ENCODE results near the gene HADHB.

Gene HADHB

GRCh38 chr2:26238311-26238958 is 6.3 kb upstream of the HADHB start:
- Histone ChIP-seq H3K36me3 (ENCODE audit: control insufficient read depth, low read length) (peaks cover 62% of the 10 kb centered on the region), H3K4me3 (ENCODE audit: low read length) (no peak overlapping the region), H3F3A (ENCODE audit: control insufficient read depth, insufficient read depth) (0 out of 2 replicates have a peak, but pooled peaks cover 3% of the 10 kb centered on the region), H4K20me1 (ENCODE audit: control insufficient read depth, insufficient read depth, low read depth, low read length) (no peaks in the 10 kb centered on the region; the same call in 1 of the 2 replicates), H3K9me3 (ENCODE audit: control insufficient read depth, insufficient read depth, low read length) (no peaks in the 10 kb centered on the region), H3K27me3 (ENCODE audit: control insufficient read depth, low read length) (no peaks in the 10 kb centered on the region), H3K27ac (ENCODE audit: low read depth, low read length) (no peak overlapping the region), H3K79me2 (ENCODE audit: control insufficient read depth, low read length) (peaks cover 45% of the 10 kb centered on the region), H3K9me2 (replicated peaks; ENCODE audit: control insufficient read depth, low read length) (no peaks in the 10 kb centered on the region), H3K4me1 (ENCODE audit: control insufficient read depth, low read length) (peaks cover 27% of the 10 kb centered on the region), H3K4me2 (ENCODE audit: low read length) (no peak overlapping the region)
- TF ChIP-seq EZH2phosphoT487 (IDR thresholded peaks at IDR 0.05; ENCODE audit: borderline replicate concordance, low read length): no peak
- TF ChIP-seq CTCF (IDR thresholded peaks at IDR 0.05; ENCODE audit: low read depth, low read length, poor library complexity, severe bottlenecking): no peak

- peaks cover 35% of the 10 kb centered on the region for H3K36me3 ChIP-seq (ENCODE audit: control insufficient read depth, low read length)
- no peaks in the 10 kb centered on the region for H3K9me2 ChIP-seq (replicated peaks; ENCODE audit: control insufficient read depth, low read length)
- no peak overlapping the region for H3K27ac ChIP-seq (ENCODE audit: low read depth, low read length)
- no peaks in the 10 kb centered on the region; the same call in 1 of the 2 replicates for H4K20me1 ChIP-seq (ENCODE audit: control insufficient read depth, insufficient read depth, low read depth, low read length)
- peak overlapping the region; percentile 92 for H3K4me3 ChIP-seq (ENCODE audit: low read length)
- no peak for TF ChIP-seq EZH2phosphoT487 (IDR thresholded peaks at IDR 0.05; ENCODE audit: borderline replicate concordance, low read length)
- no peak for TF ChIP-seq CTCF (IDR thresholded peaks at IDR 0.05; ENCODE audit: low read depth, low read length, poor library complexity, severe bottlenecking)
- peak overlapping the region; percentile 88 for H3K4me2 ChIP-seq (ENCODE audit: low read length)
- H3F3A ChIP-seq (ENCODE audit: control insufficient read depth, insufficient read depth): no peaks in the 10 kb centered on the region; the same call in 1 of the 2 replicates
- no peaks in the 10 kb centered on the region for H3K27me3 ChIP-seq (ENCODE audit: control insufficient read depth, low read length)
- H3K9me3 ChIP-seq (ENCODE audit: control insufficient read depth, insufficient read depth, low read length): no peaks in the 10 kb centered on the region
- H3K4me1 ChIP-seq (ENCODE audit: control insufficient read depth, low read length): peaks cover 43% of the 10 kb centered on the region
- H3K79me2 ChIP-seq (ENCODE audit: control insufficient read depth, low read length): peaks cover 81% of the 10 kb centered on the region
Observed at GRCh38 chr2:26241928-26242436, 2.8 kb upstream of the HADHB start.

GRCh38 chr2:26243470-26244308 is 1.1 kb upstream of the HADHB start:
- Histone ChIP-seq H3K4me2 (ENCODE audit: low read length) (peak overlapping the region; percentile 88), H3K36me3 (ENCODE audit: control insufficient read depth, low read length) (peaks cover 23% of the 10 kb centered on the region), H3K27me3 (ENCODE audit: control insufficient read depth, low read length) (no peaks in the 10 kb centered on the region), H3K79me2 (ENCODE audit: control insufficient read depth, low read length) (peaks cover 96% of the 10 kb centered on the region), H3K4me3 (ENCODE audit: low read length) (peak overlapping the region; percentile 92), H3K27ac (ENCODE audit: low read depth, low read length) (peak overlapping the region; percentile 62), H3K4me1 (ENCODE audit: control insufficient read depth, low read length) (peaks cover 44% of the 10 kb centered on the region), H3K9me3 (ENCODE audit: control insufficient read depth, insufficient read depth, low read length) (no peaks in the 10 kb centered on the region), H4K20me1 (ENCODE audit: control insufficient read depth, insufficient read depth, low read depth, low read length) (no peaks in the 10 kb centered on the region; the same call in 1 of the 2 replicates), H3K9me2 (replicated peaks; ENCODE audit: control insufficient read depth, low read length) (no peaks in the 10 kb centered on the region), H3F3A (ENCODE audit: control insufficient read depth, insufficient read depth) (no peaks in the 10 kb centered on the region; the same call in 1 of the 2 replicates)
- TF ChIP-seq EZH2phosphoT487 (IDR thresholded peaks at IDR 0.05; ENCODE audit: borderline replicate concordance, low read length) (no peak), CTCF (IDR thresholded peaks at IDR 0.05; ENCODE audit: low read depth, low read length, poor library complexity, severe bottlenecking) (no peak)
